ENCODE data around the gene RSPO3.

RSPO3 gene

DNA sequence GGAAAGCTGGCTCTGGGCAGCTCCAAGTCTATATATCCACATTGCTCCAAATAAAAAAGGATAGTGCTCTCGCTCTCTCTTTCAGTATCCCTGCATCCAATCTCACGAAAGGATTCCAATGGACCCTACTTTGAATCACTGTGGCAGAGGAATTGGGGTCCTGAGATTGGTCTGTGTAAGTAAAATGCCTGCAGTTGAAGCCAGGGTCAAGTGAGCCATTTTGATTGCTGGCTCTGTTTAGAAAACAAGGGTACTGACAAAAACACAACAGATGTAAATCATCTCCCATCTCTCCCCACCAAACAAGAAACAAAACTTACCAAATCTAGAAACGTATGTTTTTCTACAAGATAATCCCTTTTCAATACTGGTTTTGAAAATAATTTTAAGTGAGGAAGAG lies 45.6 kb downstream of the RSPO3 start:
- no peak for DNase-seq

DNA sequence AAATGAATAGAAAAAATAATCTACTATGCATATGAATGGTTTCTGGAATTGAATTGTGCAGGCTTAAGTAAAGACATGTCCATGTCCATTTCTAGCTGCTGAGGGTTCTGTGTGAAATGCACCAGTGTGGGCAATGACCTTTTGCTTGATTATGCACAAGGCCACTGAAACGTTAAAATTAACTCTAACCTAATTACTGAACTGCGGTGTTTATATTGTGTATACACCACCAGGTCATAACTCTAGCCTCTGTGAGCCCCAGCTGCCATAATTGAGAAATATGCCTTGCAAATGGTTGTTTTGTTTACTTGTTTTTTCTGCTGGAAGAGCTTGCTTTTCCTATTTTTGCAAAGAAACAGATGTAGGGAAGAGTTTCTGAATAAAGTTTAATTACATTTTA lies 46.1 kb downstream of the RSPO3 start:
- no peak for DNase-seq

DNA sequence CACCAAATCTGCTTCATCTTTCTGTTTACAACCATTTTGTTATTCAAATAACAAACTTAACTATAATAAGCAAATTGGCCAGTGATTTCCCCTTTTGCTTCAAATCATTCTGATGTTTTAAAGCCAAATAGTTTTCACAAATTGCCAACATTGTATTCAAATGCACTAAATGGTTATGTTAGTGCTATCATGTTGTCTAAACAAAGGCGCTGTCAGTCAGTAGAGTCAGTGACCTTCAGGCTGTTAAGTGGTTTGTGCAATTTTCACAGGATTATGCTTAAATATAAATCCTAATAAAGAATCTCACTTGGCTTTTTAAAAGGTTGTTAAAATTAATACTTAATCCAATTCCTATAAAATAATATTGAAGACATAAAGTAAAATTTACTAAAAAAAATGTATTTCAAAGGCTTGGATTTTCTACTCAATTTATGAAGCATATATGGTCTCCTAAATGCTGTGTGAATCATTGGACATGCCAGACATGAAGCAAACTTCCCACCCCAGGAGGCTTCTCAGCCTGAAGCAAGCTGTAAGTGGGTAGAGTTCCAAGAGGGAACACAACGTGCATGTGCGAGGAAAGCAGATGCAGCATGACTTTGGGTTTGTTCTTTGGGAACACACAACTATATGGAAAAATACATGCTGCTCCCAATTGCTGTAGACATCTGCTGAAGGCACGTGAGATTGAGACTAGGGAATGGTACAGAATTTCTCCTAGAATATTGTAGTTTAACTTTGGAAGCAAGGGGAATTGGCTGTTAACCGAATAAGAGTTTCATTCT lies 54.9 kb downstream of the RSPO3 start:
- DNase-seq, result no peak

DNA sequence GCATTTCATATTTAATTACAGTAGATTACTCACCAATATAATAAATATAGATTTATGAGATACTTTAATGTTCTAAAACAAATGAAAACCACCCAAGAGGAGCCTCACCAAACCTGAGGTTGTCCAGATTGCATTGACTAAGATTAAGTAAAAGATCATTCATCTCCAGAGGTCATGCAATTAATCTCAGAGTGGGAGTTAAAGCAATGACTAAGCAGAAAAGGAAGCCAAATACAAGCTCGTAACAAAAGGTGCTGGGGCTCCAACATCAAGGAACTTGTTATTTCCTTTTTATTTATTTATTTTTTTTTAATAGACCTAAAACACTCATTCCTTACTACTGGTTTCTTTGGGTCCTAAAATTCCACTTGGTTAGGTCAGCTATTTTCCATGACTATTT lies 57.7 kb downstream of the RSPO3 start:
- DNase-seq, result no peak

DNA sequence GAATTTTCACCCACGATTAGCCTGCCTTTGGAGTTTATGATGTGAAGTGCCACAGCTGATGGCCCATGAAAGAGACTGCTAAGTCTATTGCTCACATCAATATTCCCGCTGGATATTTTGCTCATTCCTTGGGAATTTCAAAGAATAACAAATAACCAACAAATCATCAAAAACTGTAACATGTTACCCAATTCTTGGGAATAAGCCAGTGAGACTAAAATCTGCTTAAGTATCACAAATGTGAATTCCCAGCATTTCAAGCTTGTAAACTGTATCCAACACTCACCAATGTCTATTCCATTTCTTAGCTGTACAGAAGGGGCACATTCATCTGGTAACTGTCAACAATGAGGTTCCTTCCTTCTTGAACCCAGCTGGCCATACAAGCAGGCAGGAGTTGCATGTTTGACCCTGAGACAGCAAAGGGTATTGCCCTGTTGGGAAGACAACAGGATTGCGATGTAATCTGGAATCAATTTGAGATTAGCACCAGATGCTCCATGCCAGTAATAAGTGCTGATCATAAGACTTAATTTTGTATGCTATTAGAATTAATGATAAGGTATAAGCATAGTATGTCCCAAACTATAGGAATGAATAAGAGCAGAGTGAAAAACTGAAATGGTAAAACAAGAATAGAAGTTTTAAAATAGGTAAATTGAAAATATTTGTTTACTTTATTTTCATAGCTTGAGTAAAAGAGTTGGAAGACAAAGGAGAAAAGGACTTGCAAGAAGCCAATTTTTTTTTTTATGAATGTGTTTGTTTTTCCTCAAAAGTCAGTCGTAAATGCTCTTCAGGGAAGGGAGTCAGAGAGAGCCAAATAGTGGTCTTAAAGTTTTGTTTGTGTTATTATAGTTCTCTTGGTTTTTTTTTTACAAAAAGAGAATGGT lies 58.8 kb downstream of the RSPO3 start:
- no peak for DNase-seq

DNA sequence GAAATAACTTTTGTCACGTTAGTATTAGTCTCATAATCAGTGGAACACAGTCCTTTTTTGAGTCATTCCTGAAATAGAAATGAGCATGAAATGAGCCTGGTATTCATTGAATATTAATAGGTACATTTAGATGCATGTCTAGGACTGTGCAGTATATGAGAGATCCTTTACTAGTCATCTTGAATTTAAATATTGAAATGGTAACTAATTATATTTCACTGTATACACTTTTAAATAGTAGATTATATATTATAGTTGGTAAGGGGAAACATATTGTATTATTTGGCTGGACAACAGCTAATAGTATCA lies 59.4 kb downstream of the RSPO3 start:
- no peak for DNase-seq

DNA sequence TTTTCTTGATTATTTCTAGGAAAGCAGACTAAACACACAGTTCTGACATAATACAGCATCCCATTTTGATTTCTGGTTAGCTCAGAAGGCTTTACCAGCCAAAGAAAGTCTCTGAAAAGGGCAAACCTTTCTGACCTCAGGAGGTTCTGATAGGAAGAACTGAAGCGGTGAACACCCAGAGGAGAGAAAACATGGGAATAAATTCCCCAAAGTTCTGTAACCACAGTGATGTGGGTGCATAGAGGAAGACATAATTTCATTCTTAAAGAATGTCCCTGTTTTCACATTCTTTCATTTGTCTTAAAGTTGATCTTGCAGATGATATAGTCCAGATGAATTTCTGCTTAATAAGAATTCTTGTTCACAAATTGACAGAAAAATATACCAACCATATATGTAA lies 60.3 kb downstream of the RSPO3 start:
- no peak for DNase-seq

DNA sequence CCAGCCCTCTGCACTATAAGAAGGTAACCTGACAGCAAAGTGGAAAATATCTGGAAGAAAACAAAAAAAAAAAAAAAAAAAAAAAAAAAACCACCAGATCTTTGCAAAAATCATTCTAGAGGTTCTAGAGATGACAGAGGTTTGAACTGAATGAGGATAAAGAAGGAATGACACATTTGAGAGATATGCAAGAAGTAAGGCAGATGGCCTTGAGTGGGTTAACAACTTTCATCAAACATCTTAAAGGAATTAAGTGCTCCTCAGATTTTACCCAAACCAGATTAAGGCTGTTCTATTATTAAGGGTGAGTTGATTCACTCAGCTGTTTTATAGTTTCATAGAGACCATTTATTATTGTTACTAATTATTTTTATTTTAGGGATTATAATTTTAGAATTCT lies 62.0 kb downstream of the RSPO3 start:
- DNase-seq, result no peak

DNA sequence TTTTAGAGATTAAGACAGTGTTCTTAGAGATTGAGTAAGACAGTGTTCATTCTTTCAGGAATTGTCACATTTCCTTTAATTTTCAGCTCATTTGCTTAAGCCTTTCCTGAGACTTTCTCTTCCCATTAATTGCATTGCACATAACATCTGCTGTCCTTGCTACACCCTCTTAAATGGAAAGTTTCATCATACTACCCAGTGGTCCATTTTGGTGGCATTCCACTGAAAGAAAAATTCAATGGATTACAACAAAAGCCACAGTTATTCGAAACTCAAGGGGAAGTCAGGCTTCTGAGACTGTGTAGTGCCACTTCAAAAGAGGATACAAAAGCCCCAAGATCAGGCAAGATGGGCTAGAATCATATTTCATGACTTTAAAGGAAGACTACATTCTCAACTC lies 64.0 kb downstream of the RSPO3 start:
- DNase-seq, result no peak

DNA sequence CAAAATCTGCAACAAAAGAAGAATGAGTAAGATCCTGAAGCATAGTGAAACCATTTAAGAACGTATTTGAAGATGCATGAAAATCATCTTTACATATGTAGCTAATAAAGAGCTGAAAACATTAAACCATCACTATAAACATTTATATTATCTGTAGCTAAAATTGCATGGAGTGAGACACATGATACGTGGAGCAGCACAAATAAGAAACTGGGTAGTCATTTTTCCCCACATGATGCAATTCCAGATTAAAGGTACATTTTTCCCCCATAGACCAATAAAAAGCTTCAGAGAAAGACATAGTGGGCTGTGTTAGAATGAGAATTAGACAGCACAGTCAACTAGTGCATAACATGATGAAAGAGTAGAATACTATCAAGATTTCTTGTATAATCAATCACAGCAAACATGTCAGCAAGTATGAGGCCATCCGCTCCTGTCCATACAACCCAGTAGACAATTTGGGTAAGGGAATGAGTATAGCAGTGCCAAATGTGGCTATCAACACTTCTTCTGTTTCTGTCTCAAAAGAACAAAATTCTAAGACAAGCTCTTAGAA lies 67.0 kb downstream of the RSPO3 start:
- no peak for DNase-seq

DNA sequence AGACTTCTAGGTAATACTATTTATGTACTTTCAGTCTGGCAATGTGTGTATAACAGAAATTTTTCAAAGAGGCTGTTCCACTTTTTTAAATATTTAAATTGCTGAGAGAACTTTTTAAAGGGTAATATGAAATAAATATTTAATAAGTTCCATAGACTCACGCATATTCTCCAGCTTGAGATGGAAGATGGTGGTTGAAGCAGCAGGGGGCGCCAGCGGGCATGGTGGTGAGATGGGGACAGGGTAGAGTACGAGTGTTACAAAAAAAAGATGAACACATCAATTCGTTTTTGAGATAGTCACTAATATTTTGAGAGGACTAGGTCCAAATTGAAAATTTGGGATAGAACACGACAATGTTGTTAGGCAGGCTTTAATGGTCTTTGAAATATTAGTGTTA lies 68.4 kb downstream of the RSPO3 start:
- no peak for DNase-seq

DNA sequence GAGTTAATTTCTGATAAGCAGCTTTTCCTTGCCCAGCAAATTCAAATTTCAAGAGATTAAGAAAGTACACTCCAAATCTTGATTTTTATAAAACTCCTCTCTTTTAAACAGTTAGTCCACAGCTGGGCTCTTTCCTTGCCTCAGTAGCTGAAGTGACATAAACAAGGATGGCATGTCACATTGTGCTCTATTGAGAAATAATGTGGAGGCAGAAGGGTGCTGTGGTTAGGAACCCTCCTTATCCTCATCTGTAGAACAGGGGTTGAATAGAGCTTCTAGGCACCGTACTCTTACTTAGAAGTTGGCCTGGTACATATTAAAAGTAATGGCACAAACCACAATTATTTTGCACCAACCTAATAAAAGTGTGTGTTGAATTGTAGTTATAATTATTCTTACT lies 70.3 kb downstream of the RSPO3 start:
- DNase-seq, result no peak

DNA sequence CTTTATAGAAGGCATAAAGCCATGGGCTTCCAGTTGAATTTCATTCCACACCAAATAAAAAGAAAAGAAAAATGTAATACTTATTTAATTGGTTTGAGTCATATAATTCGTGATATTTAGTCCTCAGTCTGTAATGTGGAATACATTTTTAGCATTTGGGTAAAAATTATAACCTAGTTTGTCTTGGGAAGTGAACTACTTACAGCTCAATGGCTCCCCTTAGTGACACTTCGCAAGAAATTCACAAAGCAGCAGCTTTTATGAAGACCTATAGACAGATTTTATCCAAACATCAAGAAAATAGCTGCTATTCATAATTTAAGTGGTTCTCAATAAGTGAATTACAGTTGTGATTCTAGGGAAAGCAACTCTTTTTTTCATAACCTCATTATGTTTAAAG lies 72.1 kb downstream of the RSPO3 start:
- DNase-seq, result no peak

DNA sequence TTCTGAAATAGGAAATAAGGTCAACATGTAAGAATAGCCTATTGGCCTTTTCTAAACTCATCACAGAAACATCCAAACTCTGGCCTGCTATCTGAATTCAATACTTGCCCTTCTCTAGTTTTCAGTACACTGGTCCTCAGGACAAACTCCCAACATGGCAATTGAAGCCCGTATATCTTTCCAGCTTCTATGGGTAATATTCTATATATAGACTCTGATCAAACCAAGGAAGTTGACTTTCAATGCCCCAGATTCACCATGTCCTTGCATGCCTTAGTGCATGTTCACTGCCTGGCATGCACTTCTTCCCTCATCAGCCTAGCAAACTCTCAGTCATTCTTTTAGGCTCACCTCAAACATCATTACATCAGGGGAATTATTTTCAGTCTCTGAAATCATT lies 73.2 kb downstream of the RSPO3 start:
- no peak for DNase-seq

DNA sequence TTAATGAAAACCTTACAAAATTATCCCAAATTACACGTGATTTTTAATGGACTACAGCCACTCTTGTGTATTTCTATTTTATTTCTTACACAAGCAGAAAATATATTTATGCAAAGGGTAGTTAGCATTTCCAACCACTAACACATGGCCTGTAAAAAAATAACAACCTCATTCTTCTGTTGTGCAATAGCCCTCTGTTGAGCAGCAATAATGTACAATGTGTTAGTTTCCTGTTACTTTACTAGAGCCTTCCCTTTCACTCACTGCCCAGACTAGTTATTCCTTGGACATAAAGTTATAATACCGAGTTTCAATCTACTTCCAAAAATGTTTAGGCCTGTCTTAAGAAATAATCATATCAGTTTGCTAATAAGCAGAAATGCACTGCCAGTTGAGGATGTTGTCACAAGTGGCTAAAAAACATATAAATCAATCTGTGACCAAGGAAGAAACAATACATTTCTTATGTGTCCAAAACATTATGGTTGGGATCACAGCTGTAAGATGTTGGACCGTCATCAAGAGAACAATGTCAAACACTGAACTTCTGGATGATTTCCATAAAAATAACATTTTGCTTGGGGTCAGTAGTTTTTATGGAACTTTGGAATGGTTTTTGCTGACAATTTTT lies 74.6 kb downstream of the RSPO3 start:
- DNase-seq, result no peak

DNA sequence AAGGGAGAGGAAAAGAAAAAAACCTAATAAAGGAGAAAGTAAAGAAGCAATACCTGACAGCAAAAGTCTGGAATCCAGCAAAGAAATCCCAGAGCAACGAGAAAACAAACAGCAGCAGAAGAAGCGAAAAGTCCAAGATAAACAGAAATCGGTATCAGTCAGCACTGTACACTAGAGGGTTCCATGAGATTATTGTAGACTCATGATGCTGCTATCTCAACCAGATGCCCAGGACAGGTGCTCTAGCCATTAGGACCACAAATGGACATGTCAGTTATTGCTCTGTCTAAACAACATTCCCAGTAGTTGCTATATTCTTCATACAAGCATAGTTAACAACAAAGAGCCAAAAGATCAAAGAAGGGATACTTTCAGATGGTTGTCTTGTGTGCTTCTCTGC lies 77.4 kb downstream of the RSPO3 start:
- DNase-seq, result no peak

DNA sequence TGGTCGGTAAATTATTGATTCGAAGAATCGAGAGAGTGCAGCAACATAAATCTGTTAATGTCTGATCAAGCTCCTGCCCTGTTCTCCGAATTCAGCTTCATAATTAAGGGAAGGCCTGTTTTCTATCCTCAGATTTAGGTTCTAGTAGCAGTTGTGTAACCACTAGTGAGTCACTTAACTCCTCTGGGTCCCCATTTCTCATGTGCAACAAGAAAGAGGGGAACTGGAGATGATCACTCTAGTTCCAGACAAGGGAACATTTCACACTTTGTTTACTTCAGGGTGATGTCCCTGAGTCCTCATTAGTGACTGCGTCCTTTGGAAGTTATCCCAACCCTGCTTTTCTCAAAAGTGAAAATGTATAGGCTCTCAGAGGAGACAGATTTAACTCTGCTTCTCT lies 80.1 kb downstream of the RSPO3 start:
- no peak for DNase-seq

DNA sequence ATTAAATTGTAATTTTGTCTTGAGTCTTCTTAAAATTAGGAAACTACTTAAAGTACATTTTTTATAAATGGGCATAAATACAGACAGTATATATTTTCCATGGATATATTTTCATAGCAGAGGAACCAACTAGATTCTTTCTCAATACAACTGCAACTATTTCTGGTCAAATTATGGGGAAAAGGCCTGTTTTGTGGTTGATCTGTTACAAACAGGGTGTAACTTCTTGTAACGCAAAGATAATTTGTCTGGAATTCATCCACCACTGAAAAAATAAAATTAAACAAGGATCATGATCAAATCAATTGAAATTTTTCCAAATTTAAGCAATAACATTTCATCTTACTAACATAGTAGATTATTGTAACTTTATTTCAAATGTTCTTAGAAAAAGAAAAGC lies 81.0 kb downstream of the RSPO3 start:
- DNase-seq, result no peak

DNA sequence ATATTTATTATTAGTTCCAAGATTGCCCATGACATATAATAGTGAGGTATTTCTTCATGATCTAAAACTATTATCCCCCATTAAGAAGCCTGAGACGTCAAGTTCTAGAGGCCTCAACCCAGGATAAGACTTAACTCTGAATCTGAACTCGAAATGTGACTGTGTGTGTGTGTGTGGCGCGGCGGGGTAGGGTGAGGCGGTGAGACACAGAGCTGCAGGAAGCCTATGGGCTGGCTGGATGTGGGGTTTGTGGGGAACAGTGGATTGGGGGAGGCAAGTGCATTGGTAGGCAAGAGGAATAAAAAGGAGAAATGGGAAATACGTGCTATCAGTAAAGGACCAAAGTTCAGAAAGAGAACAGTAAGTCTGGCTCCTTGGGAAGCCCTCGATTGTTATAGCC lies 81.6 kb downstream of the RSPO3 start:
- DNase-seq, result no peak

DNA sequence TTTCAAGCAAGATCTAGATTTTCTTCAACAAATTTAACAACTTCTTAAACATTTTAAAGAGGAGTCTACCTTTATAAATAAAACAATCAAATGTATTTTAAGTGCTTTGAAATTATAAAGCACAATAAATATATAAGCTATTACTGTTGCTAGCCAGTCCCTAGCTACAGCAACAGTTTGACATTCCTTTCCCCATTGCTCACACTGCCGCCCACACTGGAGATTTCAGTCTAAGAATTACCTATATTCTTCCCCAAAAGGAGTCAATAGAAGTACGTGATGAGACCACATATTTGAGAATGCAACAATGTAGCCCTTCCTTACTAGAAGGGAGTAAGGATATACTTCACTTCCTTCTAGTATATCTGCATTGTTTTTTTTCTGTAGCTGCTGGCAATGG lies 82.8 kb downstream of the RSPO3 start:
- no peak for DNase-seq

DNA sequence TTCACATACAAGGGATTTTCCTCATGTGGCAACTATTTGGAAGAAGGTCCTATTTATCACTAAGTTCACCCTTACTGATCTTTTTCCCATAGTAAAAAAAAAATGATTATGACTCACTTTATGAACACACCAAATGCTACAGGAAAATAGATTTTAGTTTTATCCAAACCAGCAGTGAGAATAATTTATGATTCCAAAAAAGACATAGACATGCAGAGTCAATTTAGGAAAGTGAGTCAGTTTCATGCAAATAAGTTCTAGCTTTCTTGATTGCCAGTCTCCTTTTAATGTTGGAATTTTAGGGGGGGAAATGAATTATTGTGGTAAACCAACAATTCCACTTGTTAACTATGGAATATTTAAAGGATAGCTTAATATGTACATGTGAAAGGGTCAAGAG lies 84.2 kb downstream of the RSPO3 start:
- no peak for DNase-seq

DNA sequence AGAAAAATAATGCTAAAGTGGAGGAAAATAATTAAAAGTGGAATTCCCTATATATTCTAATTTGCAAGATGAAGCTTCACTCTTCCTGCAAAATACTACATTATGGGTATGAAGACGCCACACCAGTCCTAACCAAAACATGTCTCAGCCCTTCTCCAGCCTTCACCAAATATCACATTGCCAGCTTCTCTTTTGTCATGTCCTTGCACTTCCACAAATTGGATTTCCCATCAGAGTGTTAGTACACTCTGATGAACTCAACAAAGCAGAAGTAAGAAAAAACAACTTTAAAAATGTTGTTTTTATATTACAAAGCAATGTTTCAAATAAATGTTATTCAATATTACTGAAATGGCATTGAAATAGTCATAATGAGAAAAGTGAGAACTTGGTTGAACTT lies 85.8 kb downstream of the RSPO3 start:
- no peak for DNase-seq

DNA sequence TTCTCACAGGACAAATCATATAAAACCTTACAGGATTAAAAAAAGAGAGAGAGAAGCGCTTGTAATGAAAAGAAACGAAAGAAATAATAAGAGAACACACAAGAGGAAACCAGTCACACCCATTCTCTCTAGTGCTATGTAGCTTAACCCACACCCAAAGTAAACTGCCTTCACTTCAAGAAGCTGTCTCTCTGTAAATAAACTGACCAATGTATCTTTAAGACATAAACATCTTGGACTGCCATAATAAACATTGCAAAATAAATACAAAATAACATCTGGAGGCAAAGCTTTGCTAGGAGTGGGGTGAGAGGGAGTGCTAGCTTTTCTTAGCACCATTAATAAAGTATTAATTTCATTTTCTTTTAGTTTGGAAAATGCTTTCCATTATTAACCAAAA lies 86.6 kb downstream of the RSPO3 start:
- DNase-seq, result no peak

DNA sequence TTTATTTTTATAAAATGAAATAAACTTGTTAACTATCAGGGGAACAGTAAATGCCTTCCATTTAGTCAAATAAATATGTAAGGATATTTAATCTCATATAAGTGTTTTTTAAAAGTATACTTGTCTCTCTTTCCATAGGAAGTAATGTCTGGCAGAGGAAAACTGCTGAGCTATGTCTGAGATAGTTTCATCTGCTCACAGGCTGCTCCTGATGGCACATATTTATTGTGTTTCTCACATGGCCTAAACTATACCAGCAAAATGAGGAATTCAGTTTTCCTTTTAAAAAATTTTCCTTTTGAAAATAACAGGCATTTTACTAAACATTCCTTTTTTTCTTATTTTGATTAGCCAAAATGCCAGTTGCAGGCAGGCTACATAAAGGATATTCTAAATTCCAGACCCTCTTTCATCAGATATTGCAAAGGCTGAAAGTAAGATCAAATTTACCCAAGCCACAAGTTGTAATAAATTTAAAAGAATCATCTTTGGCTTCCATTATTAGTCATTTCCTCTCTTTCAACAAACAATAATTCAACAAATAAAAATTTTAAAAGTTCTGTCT lies 88.1 kb downstream of the RSPO3 start:
- no peak for DNase-seq
